Measurements from ENCODE around the gene GAPVD1.
"Not testable (repeated sequence)": the region's sequence is repeated elsewhere in the genome, so short reads cannot be mapped to it uniquely, and the experiment has no call there.

GAPVD1 gene

GRCh38 chr9:125261501-125262293 lies at the start of gene GAPVD1:
Gene GAPVD1, plus strand, starts transcription at chr9:125261826. Its CDS starts 37,096 bp downstream, at chr9:125298922.
- no peak for FAIRE-seq

- FAIRE-seq, result no peak
Observed at GRCh38 chr9:125214186-125214585, 47.4 kb upstream of the GAPVD1 start.

GRCh38 chr9:125218621-125219020 lies 43.0 kb upstream of the GAPVD1 start:
- no peak for FAIRE-seq

GRCh38 chr9:125224858-125225257 lies 36.8 kb upstream of the GAPVD1 start:
- not testable (repeated sequence) for FAIRE-seq

GRCh38 chr9:125227761-125228160 lies 33.9 kb upstream of the GAPVD1 start:
- no peak for FAIRE-seq

GRCh38 chr9:125233678-125234077 lies 27.9 kb upstream of the GAPVD1 start:
- FAIRE-seq, result no peak

- not testable (repeated sequence) for FAIRE-seq
Observed at GRCh38 chr9:125234099-125234498, 27.5 kb upstream of the GAPVD1 start.

GRCh38 chr9:125235804-125236519 lies 25.7 kb upstream of the GAPVD1 start:
- FAIRE-seq, result no peak

GRCh38 chr9:125236520-125237159 lies 25.0 kb upstream of the GAPVD1 start:
- FAIRE-seq, result not testable (repeated sequence)

GRCh38 chr9:125238127-125238914 lies 23.3 kb upstream of the GAPVD1 start:
- no peak for FAIRE-seq

- FAIRE-seq, result no peak
Observed at GRCh38 chr9:125238915-125239446, 22.6 kb upstream of the GAPVD1 start.

GRCh38 chr9:125239631-125240597 lies 21.7 kb upstream of the GAPVD1 start:
- FAIRE-seq, result no peak

GRCh38 chr9:125240649-125240999 lies 21.0 kb upstream of the GAPVD1 start:
- no peak for FAIRE-seq

GRCh38 chr9:125241000-125241862 lies 20.4 kb upstream of the GAPVD1 start, which contains the start of gene HSPA5:
Gene HSPA5, minus strand, starts transcription at chr9:125241343. Its CDS starts 217 bp downstream, at chr9:125241126.
- FAIRE-seq, result peak; percentile 58

- FAIRE-seq, result no peak
Observed at GRCh38 chr9:125241863-125242739, 19.5 kb upstream of the GAPVD1 start.

GRCh38 chr9:125243792-125244260 lies 17.8 kb upstream of the GAPVD1 start:
- FAIRE-seq, result no peak

GRCh38 chr9:125246261-125246667 lies 15.4 kb upstream of the GAPVD1 start:
- no peak for FAIRE-seq

- FAIRE-seq, result no peak
Observed at GRCh38 chr9:125254231-125254630, 7.4 kb upstream of the GAPVD1 start.

GRCh38 chr9:125255781-125256391 lies 5.7 kb upstream of the GAPVD1 start:
- FAIRE-seq, result no peak
